GM19238 (cell line): Measurements from ENCODE around the gene B4GALT1.
A peak's percentile ranks its signal among the peaks of the same experiment; 100 is the strongest.

Experiments
- DNase-seq: peaks from one replicate; pipeline ENCODE4 v3.0.0; 2011; ENCODE audit warnings: low spot score; ENCODE audit not compliant: insufficient read length

Gene B4GALT1

DNA sequence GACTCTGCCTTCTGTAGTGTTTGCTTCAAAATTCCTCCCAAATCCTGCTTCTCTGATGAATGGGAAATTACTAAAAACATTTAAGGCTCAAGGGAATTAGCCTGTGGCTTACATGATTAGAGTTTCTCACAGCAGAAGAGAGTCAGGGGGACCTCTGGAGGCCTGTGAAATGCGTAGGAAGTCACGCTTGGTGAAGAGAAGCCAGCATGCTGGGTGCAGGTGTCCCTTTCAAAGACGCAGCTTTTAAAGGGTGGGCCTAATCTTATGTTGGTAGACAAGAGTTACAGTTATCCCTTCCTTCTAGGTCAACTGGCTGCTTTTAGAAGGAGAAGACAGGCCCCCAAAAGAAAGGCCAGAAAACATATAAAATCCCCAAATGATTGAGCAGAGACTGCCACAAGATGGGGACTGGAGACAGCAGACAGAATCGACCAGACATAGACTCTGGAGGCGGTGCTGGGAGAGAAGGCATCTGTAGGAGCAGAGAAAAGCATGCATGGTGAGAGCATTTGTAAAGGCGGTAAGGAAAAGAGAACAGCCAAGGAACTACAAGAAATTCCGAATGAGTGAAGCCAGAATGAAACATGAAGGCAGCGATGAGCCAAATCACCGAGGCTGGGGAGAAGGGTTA is 42.3 kb downstream of the B4GALT1 start:
- peak; percentile 50 for DNase-seq

DNA sequence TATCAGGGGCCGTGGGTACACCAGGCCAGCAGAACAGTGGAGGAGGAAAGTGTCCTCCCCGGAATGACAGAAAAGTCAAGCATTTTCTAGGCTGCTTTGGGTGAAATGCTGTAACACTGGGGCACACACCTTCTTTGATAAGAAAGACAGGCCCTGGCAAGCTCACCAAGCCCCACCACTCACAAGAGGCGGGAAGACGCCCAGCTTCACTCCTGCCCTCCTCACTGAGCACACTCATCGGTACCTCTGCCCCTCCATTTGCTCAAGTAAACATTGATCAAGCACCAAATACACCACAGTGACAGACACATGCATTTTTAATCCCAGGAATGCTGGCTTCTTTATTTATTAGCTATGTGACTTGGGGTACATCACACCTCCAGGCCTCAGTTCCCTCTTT is 43.1 kb downstream of the B4GALT1 start:
- DNase-seq, result no peak

DNA sequence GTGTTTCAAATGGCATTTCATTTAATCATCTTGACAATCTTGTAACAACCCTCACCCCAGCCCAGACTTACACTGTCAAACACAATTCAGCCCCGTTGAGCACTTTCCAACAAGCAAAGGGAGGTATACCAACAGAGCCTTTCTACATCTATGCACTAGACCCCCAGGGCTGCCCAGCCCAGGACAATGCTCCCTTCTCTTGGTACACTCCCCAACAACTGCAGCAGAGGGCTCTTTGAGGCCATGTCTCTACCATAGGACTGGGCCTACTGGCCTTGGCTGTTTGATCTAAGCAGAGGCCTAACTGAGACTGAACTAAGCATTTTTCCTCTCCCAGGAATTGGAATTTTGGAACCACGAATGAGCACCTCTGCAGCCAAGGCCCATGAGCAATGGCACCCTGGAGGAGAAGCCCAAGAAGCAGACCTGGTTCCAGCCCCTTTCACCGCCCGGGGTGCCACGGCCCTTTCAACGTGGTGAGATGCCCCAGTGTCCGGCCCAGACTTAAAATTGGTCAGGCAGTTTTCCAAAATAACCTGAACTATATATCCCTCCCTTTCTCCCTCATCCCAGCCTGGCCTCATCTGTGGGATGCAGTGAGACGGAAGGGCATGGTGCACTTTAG is 43.6 kb downstream of the B4GALT1 start:
- no peak for DNase-seq

DNA sequence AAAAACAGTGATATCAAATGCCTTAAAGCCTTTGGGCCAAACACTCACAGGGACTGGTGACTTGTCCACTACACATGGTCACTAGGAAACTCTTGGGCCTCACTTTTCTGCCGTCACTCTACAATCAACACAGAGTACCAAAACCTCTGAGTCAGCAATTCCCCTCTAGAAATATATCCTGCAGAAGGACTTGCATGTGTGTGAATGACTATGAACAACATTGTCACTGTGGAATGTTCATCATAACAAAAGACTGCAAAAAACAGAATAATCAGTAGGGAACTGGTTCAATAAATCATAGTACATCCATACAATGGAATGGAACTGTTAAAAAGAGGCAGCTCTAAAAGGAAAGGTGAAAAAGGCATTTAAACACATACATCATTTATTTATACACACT is 46.5 kb downstream of the B4GALT1 start:
- DNase-seq, result no peak

DNA sequence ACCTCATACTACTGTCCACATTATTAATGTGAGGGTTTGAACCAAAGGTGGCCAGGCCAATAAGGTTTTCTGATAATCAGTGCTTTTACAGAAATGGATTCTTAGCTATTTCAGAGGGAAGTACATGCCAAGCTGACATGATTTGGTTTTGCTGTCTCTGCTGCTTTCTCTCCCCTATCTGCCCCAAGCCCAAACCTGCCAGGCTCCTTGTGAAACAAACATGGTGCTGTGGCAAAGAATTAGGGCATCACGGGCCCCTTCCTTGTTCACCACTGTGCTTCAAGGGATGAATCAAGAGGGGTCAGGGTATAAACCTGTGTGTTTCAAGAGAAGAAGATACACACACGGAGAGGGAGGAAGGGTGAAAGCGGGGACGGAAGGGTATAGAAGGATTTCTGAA is 49.3 kb downstream of the B4GALT1 start:
- no peak for DNase-seq

DNA sequence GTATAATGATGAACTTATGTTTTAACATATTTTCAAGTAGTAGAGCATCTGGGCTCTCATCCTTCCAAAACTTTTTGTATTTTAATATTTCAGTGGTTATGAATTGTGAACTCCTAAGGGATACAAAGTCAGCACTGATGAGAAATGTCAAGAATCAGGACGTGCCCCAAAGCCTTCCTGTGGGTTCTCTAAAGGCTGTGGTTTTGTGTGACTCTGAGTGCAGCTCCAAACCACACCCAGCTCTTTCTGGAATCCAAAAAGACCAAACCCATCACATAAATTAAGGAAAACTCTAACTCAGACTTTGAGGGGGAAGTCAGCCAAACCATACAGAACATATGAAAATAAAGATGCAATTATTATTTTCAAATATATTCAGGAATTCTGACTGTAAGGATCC is 49.8 kb downstream of the B4GALT1 start:
- no peak for DNase-seq

DNA sequence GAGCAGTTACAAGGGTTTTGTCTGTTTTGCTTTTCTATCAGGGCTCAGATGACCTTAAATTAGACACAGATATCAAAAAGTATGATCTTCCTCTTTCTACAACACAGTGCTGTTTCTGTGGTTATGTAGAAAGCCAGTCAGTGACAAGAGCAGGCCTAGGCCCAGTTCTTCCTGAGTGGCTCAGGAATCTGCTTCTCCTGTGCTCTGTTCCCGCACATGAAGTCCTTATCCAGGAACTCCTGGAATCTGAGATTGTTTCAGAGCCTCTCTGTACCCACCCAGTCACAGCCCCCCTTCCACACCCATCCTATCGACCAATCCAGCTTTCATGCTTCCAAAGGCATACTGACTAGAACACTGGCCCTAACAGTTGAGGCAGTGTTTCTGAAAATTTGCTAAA is 50.3 kb downstream of the B4GALT1 start:
- DNase-seq, result no peak

DNA sequence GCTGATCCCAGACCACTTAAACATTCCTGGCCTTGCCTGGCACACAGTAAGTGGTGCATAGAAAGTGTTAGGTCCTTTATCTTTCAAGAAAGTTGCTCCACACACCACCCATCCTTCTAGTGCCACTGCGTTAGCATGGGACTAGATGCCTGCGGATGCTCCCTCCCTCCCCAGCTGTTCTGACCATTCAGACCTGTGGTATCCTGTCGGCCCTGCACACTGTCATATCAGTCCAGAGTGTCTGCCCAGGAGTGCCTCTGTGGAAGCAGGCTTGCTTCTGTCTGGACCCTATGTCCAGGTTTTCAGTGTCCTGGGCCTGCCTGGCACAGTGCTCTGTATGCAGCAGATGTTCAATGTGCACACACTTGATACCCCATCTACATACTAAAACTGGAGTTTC is 52.4 kb downstream of the B4GALT1 start:
- DNase-seq, result no peak

DNA sequence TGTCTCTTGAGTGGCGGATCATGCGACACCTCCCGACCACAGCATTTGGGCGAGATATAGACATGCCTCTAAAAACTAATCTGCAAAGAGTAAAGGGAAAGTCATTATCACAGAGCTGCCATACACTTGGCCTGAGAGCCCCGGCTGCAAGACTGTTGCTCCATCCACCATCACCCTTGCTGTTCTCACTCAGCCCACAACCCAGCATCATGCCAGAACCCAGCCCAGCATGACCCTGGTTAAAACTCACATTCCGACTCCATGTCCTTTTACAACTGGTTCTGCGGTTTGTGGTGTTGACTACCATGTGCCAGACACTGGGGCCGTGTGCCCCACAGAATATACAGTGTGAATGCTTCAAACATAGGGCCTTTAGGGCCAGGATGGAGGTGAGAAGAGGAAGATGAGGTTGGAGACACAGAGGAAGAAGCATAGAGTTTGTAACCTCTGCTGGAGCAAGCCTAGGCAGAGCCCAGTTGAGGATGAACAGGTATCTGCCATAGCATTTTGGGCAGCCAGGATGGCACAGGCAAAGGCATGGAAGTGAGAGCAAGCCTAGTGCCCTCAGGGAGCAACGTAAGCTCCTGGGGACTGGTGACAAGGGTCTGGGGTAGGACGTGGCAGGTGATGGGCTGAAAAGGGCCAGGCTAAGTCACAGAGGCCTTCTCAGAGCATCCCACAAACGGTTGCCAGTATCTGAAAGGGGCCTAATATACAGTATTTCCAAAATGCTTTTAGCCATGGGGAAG is 53.2 kb downstream of the B4GALT1 start:
- no peak for DNase-seq

DNA sequence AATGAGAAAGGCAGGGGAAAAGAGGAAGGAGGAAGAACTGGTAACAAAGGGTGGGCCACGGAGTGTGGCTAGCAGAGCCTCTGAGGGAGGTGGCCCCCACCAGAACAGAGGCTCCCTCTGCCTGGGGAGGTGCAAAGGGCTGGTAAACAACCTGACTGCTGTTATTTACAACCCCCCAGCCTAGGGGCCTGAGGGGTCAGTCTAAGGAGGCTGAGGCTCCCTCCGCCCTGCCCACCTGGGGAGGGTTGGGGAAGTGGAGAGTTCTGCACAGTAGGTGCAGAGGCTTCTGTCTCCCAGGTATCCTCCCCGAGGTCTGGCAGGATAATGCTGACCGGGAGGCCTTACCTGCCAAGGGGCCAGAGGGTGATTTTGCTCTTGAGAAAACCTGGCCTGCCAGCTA is 55.0 kb downstream of the B4GALT1 start:
- DNase-seq, result no peak

DNA sequence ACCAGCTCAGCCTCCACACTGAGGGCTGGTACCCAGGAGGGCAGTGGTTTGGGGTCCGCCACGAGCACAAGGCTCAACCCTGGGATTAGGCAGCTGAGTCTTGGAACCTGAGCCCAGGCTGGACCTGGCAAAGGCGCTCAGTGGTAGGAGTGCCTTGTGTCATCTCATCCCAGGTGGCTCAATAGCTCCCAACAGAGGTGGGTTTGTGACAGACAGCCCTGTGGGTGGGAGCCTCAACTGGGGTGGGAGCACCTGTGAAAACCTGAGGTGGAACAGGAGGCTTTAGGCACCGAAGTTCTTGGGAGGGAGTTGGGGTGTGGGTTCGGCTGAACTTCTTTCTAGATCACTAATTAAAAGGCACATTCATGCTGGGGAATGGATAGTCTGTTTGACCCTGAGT is 55.5 kb downstream of the B4GALT1 start:
- no peak for DNase-seq

DNA sequence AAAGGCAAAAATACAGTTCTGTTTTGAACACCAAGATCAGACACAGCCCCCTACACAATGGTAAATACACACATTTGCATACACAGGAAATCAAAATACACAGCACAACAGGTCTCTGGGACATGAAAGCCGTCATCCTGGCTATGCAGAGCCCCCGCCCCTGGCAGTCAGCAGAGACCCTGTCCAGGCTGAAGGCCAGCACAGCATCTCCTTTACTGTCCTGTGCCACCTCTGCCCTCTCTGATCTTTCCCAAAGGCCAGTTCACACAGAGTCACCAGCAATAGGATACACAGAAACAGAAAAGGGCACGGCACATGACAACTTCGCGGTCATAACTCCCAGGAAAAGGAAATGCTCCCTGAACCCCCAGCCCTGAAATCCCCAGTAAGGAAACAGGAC is 56.5 kb downstream of the B4GALT1 start:
- DNase-seq, result no peak

DNA sequence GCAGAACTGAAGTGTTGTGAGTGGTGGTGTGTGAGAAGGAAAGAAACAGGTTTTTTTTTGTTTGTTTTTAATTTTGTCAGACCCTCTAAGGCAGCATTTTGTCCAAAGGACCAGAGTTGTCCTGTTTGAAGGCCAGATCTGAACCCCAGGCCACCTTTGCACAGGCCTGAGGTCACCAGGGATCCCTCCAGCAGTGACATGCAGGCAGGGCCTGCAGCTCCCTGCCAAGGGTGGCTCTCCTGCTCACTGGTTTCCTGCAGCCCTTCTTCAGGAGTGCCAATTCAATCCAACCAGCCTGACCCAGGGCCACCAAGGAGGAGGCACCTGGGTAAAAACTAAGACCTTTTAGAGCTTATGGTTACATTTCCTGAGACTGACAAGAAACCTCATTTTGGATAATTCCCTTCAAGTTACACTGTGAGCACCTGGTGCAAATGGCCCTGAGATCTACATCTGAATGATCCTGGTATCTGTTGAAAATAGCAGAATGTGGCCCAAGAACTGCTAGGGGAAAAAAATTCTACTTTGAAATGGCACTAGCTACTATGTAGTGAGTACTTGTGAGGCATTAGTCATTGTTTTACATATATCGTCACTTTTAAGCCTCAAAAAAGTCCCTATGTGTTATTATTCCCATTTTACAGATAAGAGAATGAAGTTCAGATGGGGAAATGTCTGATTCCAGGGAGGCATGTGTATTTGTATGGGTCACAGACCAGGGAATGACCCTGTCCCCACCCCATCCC is 57.1 kb downstream of the B4GALT1 start:
- DNase-seq, result no peak

DNA sequence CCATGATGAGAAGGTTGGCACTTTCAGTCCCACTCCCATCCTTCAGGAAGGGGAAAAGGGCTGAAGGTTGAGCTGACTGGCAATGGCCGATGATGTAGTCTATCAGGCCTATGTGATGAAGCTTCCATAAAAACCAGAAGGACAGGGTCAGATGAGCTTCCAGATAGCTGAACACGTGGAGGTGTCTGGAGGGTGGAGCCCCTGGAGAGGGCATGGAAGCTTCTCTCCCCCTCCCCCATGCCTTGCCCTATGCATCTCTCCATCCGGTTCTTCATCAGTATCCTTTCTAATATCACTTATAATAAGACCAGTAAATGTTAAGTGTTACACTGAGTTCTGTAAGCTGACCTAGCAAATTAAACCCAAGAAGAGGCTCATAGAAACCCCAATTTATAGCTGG is 58.0 kb downstream of the B4GALT1 start:
- DNase-seq, result no peak

DNA sequence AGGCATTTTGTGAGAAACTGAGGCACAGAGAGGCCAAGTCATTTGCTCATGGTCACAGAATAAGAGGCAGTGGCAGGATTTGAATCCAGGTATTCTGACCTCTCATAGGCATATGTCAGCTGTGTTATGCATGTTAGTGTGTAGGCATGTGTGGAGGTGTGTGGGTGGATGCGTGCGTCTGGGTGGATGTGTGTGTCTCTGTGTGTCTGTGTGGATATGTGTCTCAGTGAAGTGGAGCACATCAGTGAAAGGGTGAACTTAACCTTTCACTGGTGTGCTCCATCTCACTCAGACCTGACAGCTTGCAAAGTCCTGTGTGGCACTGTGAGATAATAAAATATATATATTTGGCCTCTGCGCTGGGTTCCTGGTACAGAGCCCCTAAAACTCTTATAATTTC is 58.7 kb downstream of the B4GALT1 start:
- no peak for DNase-seq

DNA sequence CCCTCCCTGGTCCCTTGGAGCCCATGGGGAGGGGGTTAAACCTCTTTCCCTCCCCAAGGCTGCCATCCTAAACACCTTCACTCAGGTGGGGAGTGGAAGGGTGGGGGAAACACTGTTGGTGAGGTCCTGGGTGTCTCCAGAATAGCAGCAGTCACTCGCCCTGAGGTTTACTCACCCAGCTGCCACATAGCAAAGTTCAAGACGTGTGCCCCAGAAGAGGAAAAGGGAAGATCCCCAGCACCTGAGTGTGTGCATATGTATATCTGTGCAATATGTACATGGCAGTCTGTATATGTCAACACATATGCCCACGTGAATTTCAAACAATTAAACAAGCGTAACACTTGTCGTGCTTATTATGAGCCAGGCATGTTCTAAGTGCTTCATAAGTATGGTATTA is 59.4 kb downstream of the B4GALT1 start:
- DNase-seq, result no peak

DNA sequence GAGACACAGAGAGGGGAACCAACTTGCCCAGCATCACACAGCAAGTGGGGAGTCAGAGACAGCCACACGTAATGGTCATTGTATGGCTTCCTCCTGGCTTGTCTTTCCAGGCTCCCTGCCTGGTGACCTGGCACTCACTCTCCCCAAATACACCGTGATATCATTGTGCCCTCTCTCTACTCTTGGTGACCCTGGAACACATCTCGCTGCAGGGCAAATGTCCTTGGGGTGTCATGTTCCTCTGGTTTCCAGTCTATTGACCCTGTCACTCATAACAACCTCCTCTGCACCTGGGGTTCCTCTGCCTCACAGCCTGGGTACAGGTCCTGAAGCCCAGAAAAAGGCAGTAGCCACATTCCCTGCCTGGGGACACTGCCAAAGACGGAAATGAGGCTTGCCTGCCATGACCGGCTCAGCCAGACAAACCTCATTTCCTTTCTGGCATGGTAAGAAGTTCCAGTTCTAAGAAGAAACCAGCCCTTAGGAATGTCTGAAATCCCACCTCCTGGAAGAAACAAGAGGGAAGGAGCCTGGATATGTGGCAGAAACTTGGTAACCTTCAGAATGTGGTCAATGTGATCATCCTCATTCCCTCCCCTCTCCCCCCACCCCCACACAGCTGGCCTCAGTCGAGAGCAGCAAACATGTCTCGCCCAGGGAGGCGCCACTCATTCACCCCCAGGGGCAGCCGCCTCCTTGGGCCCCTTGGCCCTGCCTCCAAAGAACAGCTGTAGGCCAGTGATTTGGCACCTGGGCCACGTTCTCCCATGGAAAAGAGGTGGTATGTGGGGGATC is 60.1 kb downstream of the B4GALT1 start:
- no peak for DNase-seq

DNA sequence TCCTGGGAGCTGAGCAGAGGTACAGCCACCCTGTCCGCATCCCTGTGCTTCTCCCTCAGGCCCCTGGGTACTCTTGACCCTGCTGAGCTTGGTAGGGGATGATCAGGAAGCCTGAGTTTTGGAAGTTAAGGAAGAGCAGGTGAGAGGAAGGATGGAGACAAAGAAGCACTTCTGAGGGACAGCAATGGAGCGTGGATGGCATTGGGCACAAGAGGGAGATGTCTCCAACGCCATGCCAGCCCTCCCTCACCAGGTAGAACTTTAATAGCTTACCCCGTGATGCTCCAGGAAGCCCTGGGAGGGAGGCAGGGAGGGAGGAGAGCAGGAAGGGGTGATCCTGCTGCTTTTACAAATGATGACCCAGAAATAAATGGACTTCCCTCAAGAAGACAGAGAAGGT is 60.8 kb downstream of the B4GALT1 start:
- DNase-seq, result no peak

DNA sequence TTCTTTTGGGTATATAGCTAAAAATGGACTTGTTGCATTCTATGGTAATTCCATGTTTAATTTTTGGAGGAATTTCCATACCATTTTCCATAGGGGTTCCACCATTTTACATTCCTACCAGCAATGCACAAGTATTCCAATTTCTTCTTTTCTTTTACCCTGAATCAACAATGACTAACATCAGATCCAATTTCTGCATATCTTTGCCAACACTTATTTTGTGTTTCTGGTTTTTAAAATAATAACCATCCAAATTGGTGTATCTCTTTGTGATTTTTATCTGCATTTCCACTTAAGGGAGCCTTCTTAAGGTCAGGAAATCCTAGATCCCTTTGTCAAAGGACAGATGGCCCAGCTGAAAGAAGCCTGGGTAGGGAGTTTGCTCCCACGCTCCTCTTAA is 61.2 kb downstream of the B4GALT1 start:
- DNase-seq, result no peak

DNA sequence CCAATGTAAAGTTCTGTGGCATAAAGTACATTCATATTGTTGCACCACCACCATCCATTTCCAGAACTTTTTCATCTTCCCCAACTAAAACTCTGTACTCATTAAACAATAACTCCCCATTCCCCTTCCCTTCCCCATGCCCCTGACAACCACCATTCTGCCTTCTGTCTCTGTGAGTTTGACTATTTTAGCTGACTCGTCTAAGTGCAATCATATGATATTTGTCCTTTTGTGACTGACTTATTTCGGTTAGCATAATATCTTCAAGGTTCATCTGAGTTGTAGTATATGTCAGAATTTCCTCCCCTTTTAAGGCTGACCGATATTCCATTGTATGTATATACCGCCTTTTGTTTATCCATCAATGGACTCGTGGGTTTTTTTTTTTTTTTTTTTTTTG is 61.6 kb downstream of the B4GALT1 start:
- DNase-seq, result no peak

DNA sequence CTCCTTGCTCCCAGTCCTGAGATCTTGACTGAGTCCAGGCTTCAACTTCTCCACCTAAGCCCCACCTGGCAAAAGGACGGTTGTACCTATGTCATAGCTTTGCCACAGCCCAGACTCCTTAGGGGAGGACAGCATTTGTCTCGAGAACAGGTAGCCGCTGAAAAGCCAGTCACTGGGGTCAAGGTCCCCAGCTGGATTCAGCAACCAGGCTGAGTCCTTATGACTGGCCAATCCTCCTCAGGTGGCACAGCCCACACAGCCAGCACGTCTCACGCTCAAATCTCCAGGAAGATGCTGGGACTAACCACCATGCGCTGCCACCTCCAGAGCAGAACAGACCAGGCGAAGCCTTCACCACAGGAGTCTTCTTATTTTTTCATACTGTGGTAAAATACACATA is 62.7 kb downstream of the B4GALT1 start:
- no peak for DNase-seq
